Pulmonary artery endothelial cell (primary cell): ENCODE results near the gene CELF4. TPM values are rescaled to one million over a fixed set of nuclear protein-coding genes. Genes with fewer than 3 reads are reported as not detected.

ENCODE experiments used
- DNase-seq: peaks from one replicate; pipeline ENCODE4 v3.0.0-alpha.2; 2011; ENCODE audit warnings: low read depth, low spot score
- total RNA-seq: library from RNA; depleted of rRNA; stranded (reverse); fragments of >200 nt; gene quantifications from 2 replicates; pipeline ENCODE4 v1.2.3, GENCODE V29; 2014

CELF4 gene
- total RNA-seq, 1 donor from 2014 or later, result not detected

- DNase-seq, result no peak
These were observed 8.5 kb upstream of the CELF4 start for GRCh38 chr18:37574113-37574512.

DNA sequence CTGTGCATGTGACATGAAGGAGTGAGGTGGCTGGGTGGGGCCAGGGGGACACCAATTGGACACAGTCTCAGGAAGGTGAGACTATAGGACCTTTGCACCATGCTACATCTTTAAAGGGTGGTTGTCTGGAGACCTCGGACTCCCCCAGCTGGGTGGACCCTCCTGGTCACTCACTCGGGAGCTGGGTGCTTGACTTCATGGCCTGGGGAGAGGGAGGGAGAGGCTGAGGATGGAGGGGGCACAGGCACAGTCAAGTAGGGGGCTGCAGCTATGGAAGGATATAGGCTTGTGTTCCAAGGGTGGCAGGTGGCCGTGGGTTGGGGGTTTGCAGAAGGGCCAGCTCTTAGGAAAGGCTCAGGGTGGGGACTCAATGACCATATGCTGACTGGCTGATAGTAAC, 7.1 kb upstream of the CELF4 start:
- DNase-seq, result no peak

- DNase-seq, result no peak
These were observed 5.7 kb upstream of the CELF4 start for GRCh38 chr18:37571266-37571665.

DNA sequence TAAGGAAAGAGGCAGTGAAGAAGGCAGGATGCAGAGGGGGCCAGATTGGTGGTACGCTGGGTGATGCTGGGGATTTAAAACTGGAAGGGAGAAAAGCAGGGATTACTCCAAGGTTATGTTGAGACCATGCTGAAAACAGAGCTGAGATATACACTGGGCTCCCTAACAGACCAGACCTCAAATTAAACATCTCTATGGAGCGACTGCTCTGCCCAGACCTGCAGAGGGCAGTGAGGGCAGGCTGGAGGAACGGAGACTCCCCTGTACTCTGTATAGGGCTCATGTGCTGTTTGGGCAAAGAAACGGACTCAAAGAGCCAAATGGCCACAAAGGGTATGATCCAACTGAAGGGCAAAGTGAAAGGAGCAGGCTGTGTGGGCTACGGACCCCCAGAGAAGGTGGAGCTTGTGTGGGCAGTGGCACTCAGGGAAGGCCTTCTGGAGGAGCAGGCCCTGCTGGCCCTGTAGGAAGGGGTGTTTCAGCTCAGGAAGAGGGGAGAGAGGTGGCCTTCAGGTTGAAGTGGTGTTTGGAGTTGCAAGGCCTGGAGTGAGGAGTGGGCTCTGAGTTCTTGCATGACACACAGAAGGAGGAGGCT, 4.8 kb upstream of the CELF4 start:
- DNase-seq, result no peak

- DNase-seq, result no peak
These were observed 3.1 kb upstream of the CELF4 start for GRCh38 chr18:37568671-37569070.

DNA sequence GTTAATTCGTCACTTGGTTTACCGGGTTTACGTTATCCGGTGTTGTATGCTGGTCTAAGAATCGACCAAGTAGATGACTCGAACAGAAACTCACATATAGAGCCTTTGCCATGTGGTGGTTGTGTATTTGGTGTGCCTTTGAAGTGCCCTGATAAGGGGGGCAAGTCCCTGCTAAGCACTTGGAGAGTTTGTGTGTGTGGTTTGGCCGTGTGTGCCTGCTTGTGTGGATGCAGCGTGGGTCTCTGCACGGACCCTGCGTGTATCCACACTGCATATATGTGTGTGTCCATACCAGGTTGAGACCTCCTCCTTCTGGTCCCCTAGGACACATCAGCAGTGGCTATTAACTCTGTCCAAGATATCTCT, 2.4 kb upstream of the CELF4 start:
- DNase-seq, result no peak

DNA sequence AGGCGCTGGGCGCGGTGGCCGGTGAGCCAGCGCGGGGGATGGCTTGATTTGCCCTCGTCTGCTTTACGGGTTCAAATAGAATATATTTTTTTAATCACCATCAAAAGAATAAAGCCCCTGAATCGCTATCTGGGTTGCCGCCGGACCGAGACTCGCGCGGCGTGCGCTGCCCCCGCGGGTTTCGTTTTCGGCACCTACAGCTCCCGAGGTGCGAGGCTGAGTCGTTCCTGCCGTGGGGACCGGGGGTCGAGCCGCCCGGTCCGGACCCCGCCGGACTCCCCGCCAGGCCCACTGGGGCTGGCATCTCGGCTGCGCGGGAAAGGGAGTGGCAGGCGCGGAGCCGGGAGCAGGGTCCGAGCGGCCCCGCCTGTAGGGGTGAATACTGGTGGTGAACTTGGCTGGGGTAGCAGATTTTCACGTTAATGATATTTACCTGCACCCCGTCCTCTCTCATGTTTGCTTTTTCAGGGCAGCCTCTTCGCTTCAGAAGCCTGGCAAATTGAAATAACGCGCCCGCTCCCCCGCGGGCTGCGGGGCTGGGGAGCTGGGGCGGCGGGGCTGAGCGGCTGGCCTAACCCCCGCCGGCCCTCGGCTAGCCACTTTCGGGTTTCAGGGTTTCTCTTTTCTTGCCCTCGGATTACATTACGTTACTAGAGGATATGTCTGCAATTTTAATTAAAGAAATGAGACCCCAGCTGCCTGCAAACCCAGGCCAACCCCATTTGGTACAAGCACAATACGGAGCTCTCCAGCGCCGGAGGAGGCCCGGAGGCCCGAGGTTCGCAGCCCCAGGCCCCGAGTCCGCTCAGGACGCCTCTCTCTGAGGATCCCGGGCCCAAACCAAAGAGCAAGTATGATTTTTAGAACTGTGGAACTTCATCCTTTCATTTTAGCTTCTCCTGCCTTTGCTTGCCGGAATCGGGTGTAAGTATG, 1.7 kb upstream of the CELF4 start:
- no peak for DNase-seq

DNA sequence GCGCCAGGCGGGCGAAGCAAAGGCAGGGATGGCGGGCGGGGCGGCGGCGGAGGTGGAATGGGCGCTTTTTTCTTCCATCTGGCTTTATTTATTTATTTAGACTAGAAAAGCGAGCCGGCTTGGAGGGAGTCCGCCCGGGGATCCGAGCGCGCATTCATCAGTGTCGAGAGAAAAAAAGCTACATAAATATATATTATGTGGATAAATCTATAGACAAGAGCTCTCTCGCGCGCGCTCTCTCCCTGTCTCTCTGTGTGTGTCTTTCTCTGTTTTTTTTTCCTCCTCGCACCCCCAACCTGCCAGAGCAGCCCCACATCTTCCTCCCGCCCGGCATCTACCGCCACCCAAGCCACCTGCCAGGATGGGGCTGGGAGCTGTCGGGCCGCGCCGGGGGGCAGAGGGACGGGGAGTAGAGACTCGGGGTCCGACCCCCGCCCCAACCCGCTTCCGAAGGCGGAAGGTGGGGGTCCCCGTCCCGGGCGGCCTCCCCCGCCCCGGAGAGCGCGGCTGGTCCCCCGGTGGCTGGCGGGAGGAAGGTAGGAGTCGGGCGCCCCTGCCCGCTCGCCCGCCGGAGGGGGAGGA, 972 bp upstream of the CELF4 start:
- no peak for DNase-seq

DNA sequence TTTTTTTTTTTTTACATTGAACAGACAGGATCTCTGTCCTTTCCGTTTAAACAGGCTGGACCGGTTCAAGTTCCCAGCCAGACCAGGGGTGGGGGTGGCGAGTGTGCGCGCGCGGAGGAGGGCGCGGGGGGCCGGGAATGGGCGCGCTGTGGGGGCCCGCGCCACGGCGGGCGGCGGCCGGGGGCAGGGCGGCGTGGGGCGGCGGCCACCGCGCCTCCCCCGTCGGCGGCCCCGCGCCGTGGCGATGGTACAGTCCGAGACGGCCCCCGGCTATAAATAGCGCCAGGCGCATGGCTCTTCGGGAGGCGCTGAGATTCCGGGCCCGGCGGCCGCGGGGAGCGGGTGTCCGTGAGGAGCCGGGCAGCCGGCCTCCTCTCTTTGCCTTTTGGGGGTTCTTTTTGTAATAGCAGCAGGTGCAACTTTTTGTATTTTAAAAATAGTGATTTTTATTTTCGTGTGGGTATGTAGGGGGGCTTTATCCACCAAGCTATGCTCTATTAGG, 430 bp upstream of the CELF4 start:
- no peak for DNase-seq

DNA sequence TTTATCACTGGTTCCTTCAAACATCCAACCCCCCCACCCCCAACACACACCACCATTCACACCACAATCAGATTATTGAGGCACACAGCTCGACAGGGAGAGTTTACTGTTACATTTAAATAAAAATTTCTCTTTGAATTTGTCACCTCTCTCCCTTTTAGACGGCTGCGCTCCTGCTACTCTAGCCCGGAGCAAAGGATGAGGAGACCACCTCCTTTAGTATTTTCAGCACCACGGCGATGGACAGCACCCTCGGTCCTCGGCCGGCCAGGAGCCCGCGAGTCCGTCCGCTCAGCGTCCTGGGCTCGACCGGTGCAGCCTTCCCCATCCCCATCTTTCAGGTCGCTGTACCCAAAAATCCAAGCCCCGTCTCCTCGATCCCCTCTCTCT, 892 bp downstream of the CELF4 start:
- DNase-seq, result no peak

DNA sequence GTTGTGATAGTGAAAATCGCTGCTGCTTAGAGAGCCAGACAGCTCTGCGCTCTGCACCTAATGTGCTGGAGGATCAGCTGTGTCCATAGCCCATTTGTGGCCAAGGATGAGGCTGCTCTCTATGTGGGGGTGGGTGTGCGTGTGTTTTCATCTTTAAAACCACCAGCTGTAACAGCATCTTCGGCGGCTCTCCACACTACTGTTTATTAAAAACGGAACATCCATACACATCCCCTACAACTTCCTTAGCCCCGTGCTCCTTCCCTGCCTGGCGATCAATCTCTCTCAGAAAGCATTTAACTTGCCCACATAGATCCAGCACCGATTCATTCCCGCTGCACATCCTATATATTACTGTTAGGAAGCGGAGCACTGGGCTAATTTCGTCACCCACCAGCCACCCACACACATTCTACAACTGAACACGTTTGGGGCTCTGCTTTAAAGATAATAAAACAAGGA, 1.6 kb downstream of the CELF4 start:
- no peak for DNase-seq

DNA sequence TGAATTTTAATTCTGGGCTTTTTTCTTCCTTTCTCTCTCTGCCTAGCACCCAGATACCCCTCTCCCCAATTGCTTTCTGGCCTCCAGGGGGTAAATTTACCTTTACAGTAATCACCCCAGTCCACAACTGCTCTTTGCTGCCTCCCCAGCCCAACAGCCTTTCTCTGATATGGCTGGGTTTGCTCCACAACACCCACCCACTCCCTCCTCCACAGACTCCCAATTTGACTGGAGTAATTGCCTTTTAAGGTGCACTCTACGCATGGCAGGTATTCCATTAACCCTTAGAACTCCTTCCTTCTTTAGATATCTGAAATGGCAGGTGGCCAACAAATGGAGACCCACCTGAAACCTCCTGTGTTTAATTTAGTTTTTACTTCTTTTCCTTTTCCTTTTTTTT, 3.6 kb downstream of the CELF4 start:
- no peak for DNase-seq

DNA sequence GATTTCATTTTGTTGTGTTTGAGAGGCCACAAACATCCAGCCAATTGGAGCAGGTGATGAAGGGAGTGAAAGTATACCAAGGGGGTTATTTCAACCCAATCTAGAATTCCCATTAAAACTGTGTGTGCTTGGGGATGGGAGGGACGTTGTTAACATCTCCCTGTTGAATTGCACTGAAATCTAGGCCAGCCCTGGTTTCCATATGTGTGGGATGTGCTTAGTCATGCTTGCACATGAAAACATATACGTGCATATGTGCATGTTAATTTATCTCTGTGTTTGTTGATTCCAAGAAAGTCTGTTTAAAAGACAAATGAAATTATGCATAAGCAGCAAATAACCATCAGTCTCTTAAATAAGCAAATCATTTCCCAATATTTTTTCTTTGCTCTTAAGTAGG, 5.6 kb downstream of the CELF4 start:
- no peak for DNase-seq

GRCh38 chr18:37559194-37559593, 6.4 kb downstream of the CELF4 start:
- no peak for DNase-seq

- no peak for DNase-seq
These were observed 11.2 kb downstream of the CELF4 start for GRCh38 chr18:37554399-37554787.

DNA sequence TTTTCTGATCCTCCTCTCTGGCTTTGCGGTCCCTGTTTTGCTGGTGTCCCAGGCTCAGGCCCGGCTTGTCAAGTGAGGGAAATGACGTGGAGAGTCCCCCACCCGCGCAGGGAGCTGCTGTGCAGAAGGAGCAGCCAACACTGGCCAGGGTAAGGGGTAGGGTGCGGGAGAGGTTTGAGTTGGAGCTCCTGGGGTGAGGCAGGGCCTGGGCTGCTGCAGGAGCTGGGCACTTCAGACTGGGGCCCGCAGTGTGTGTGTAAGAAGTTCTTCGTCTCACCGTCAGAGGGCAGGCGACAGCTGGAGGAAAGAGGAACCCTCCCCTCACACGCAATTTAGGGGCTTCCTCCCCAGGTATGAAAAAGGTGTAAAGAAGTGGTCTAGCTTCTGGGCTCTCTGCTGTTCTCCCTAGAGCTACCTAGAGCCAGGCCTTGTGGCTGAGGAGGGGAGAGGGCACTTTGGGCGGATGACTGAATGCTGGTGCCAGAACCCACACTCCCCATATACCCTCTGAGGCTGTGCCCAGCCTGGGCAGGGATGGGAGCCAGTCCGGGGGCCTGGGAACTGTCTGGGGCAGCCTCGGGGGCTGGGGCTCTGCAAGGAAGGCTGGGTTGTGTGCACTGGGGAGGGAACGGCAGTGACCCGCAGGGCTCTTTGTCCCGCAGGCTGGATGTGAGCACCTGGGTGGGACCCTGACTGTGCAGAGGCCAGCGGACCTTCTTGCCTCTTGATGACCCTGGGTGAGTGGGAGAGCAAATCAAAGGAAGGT, 11.8 kb downstream of the CELF4 start:
- no peak for DNase-seq

GRCh38 chr18:37552286-37552685, 13.3 kb downstream of the CELF4 start:
- no peak for DNase-seq

- no peak for DNase-seq
These were observed 13.8 kb downstream of the CELF4 start for GRCh38 chr18:37551846-37552245.

DNA sequence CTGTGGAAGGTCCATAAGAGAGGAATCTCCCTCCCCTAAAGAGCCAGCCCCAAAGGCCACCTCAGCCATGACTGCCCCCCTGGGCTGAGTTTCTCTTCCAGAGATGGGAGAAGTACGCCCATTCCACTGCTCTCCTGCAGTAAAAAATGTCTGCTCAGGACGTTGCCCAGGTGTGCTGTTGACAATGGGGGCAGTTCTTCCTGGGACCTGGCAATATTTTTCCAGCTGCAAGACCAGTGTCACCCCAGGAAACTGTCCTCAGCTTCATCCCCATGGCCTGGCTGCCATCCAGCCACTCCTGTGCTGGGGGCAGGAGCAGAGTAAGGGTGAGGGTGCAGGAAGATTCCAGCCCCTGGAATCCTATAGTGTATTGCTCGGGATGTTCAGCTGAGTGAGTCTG, 14.3 kb downstream of the CELF4 start:
- no peak for DNase-seq

DNA sequence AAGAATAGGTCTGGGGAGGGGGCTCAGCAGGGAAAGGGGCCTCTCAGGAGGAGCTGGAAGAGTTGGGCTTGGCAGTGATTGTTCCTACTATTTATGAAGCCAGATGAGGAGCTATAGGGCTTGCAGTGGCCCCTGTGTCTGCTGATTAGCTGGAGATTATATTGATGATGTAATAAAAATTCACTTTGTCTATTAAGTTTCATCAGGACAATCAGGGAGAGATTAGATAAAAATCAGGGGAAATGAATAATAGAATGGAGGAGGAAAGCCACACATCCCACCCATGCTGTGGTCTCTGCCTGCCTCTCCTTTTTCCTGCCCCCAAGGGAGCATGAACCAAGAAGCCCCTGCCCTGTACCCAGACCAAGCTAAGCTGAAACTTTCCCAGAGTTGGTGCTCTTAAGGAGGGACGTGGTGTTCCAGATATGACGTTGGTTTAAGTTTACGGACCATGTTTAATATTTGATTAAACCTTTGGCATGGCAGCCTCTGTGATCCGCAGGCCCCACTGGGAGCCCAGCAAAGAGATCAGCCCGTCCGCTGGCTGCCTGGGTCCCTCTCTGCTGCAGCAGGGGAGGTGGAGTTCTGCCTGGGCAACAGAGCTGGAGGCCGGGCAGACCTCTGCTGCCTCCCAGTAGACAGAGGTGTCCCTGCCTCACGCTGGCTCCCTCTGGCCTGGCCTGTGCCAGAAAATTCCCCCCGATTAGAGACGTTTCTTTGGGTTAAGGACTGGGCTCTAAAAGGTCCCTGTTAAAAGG, 15.3 kb downstream of the CELF4 start:
- no peak for DNase-seq

GRCh38 chr18:37548679-37549289, 16.8 kb downstream of the CELF4 start:
- DNase-seq, result no peak
